D721Med (cell line): ENCODE data around the gene PANX3.

ENCODE experiments used
- DNase-seq: peaks from one replicate; pipeline ENCODE4 v3.0.0; 2011; ENCODE audit warnings: low spot score; ENCODE audit not compliant: insufficient read length
- FAIRE-seq: peaks from 2 replicates; lab custom pipeline; 2011; peaks lifted over from hg19 to GRCh38; lab: Jason Lieb, UNC
- CTCF ChIP-seq: IDR thresholded peaks from 2 replicates; pipeline ENCODE4 v1.5.1; 2012; ENCODE audit warnings: mild to moderate bottlenecking, control low read depth; ENCODE audit not compliant: insufficient read depth; ENCODE audit errors: missing control alignments

Gene PANX3

GRCh38 chr11:124629961-124630360 is 18.7 kb downstream of the PANX3 start:
- FAIRE-seq (no peak), DNase-seq (no peak)
- no peak for TF ChIP-seq CTCF

GRCh38 chr11:124633355-124633754 is 22.1 kb downstream of the PANX3 start:
- DNase-seq = no peak
- FAIRE-seq = no peak
- TF ChIP-seq CTCF = peak; percentile 3

- no peak for TF ChIP-seq CTCF
- DNase-seq = no peak
- no peak for FAIRE-seq
Observed at GRCh38 chr11:124635932-124636331, 24.7 kb downstream of the PANX3 start.

GRCh38 chr11:124638500-124638899 is 27.3 kb downstream of the PANX3 start:
- DNase-seq (no peak), FAIRE-seq (no peak)
- TF ChIP-seq CTCF = no peak

GRCh38 chr11:124639186-124639585 is 28.0 kb downstream of the PANX3 start:
- DNase-seq (no peak), FAIRE-seq (no peak)
- no peak for TF ChIP-seq CTCF

- no peak for DNase-seq
- FAIRE-seq = no peak
- TF ChIP-seq CTCF = no peak
Observed at GRCh38 chr11:124640666-124641065, 29.4 kb downstream of the PANX3 start.

- TF ChIP-seq CTCF = no peak
- FAIRE-seq = no peak
Observed at GRCh38 chr11:124642628-124643027, 31.4 kb downstream of the PANX3 start.

More at GRCh38 chr11:124642628-124643027, 31.4 kb downstream of the PANX3 start:
- no peak for DNase-seq
